IMR-90 (cell line): ENCODE results near the gene ALOX12. TPM values are rescaled to one million over a fixed set of nuclear protein-coding genes. Genes with fewer than 3 reads are reported as not detected.

Source experiments
- ATAC-seq: fragments of 200-7000 bp; cut with Tn5 transposase; 2 replicates; pipeline ENCODE4 v1.9.1; 2020; ENCODE audit warnings: low read depth, mild to moderate bottlenecking, moderate library complexity
- BruUV-seq: library from RNA; stranded (reverse); fragments of 400-500 nt; replicated peaks from 2 replicates; lab custom pipeline; 2021; lab: Mats Ljungman, UMichigan
- CTCF ChIA-PET: fragments of 300-600 bp; formaldehyde crosslinking; extraction: SDS; loops from one replicate; lab custom pipeline; 2021; ENCODE audit warnings: antibody characterized with exemption; lab: Yijun Ruan, JAX
- POLR2A ChIA-PET: fragments of 300-600 bp; sonication (Branson Sonifier 250); formaldehyde crosslinking; loops from one replicate; lab custom pipeline; 2022; ENCODE audit warnings: antibody characterized with exemption; ENCODE audit not compliant: unreplicated experiment; lab: Charles Lee
- DNase-seq: peaks from one replicate; pipeline ENCODE4 v3.0.0; 2013
- H2AFZ ChIP-seq: replicated peaks from 2 replicates; pipeline ENCODE3; 2013; ENCODE audit warnings: low read length, mild to moderate bottlenecking; ENCODE audit not compliant: poor library complexity
- H2AK5ac ChIP-seq: 2 replicates; pipeline ENCODE4 v1.6.1; 2013; ENCODE audit warnings: low read depth, low read length, inconsistent platforms
- H2AK9ac ChIP-seq: replicated peaks from 2 replicates; pipeline ENCODE3; 2013; ENCODE audit warnings: mild to moderate bottlenecking, low read depth, low read length, moderate library complexity; ENCODE audit not compliant: poor library complexity
- H2BK120ac ChIP-seq: 2 replicates; pipeline ENCODE4 v1.6.1; 2013; ENCODE audit warnings: low read depth, low read length, inconsistent platforms
- H2BK15ac ChIP-seq: 3 replicates; pipeline ENCODE4 v1.6.1; 2013; ENCODE audit warnings: low read depth, low read length, inconsistent platforms
- H2BK20ac ChIP-seq: 2 replicates; pipeline ENCODE4 v1.6.1; 2013; ENCODE audit warnings: low read depth, mild to moderate bottlenecking, inconsistent platforms, low read length, moderate library complexity
- H2BK5ac ChIP-seq: 2 replicates; pipeline ENCODE4 v1.6.1; 2013; ENCODE audit warnings: mild to moderate bottlenecking, low read depth, low read length, inconsistent platforms; ENCODE audit not compliant: poor library complexity, severe bottlenecking
- H3K14ac ChIP-seq: replicated peaks from 2 replicates; pipeline ENCODE4 v1.6.1; 2013; ENCODE audit warnings: low read depth, low read length, inconsistent platforms
- H3K18ac ChIP-seq: 2 replicates; pipeline ENCODE4 v1.6.1; 2013; ENCODE audit warnings: low read depth, low read length, control low read depth
- H3K23ac ChIP-seq: 2 replicates; pipeline ENCODE4 v1.6.1; 2013; ENCODE audit warnings: low read depth, low read length, inconsistent platforms
- H3K27ac ChIP-seq: 2 replicates; pipeline ENCODE4 v1.5.1; 2013; ENCODE audit warnings: mild to moderate bottlenecking, control low read depth, low read length; ENCODE audit not compliant: insufficient read depth
- H3K27me3 ChIP-seq: 2 replicates; pipeline ENCODE4 v1.6.1; 2013; ENCODE audit warnings: low read length; ENCODE audit not compliant: control insufficient read depth, insufficient read depth
- H3K36me3 ChIP-seq: 2 replicates; pipeline ENCODE4 v1.6.1; 2013; ENCODE audit warnings: low read length, mixed read lengths; ENCODE audit not compliant: control insufficient read depth, insufficient read depth
- H3K4ac ChIP-seq: 2 replicates; pipeline ENCODE4 v1.6.1; 2013; ENCODE audit warnings: low read depth, low read length, inconsistent platforms
- H3K4me1 ChIP-seq: 2 replicates; pipeline ENCODE4 v1.6.1; 2013; ENCODE audit warnings: low read length, mixed read lengths; ENCODE audit not compliant: control insufficient read depth, insufficient read depth
- H3K4me2 ChIP-seq: 2 replicates; pipeline ENCODE4 v1.6.1; 2013; ENCODE audit warnings: low read depth, mild to moderate bottlenecking, control low read depth, low read length, moderate library complexity
- H3K4me3 ChIP-seq: 2 replicates; pipeline ENCODE4 v1.5.1; 2013; ENCODE audit warnings: low read depth, mild to moderate bottlenecking, control low read depth, low read length, moderate library complexity; ENCODE audit not compliant: insufficient read depth
- H3K56ac ChIP-seq: 2 replicates; pipeline ENCODE4 v1.6.1; 2013; ENCODE audit warnings: low read length, inconsistent platforms; ENCODE audit not compliant: insufficient read depth; ENCODE audit errors: extremely low read depth
- H3K79me1 ChIP-seq, 2 experiments: 2 replicates each; pipeline ENCODE4 v1.6.1; 2013; ENCODE audit warnings: low read length in 2 of 2, inconsistent platforms in 1 of 2, low read depth in 1 of 2
- H3K9ac ChIP-seq: 2 replicates; pipeline ENCODE4 v1.6.1; 2013; ENCODE audit warnings: low read depth, low read length, control low read depth
- H3K9me1 ChIP-seq: 2 replicates; pipeline ENCODE4 v1.6.1; 2013; ENCODE audit warnings: low read length, inconsistent platforms; ENCODE audit not compliant: insufficient read depth
- H3K9me3 ChIP-seq: 2 replicates; pipeline ENCODE4 v1.6.1; 2013; ENCODE audit warnings: low read length; ENCODE audit not compliant: control insufficient read depth, insufficient read depth
- H4K20me1 ChIP-seq: 2 replicates; pipeline ENCODE4 v1.6.1; 2013; ENCODE audit warnings: low read length, inconsistent platforms; ENCODE audit not compliant: insufficient read depth
- H4K5ac ChIP-seq: 2 replicates; pipeline ENCODE4 v1.6.1; 2013; ENCODE audit warnings: mild to moderate bottlenecking, low read depth, low read length, control low read depth
- H4K8ac ChIP-seq, 2 experiments: 2 replicates each; pipeline ENCODE4 v1.6.1; 2013; ENCODE audit warnings: low read depth in 2 of 2, low read length in 2 of 2, control low read depth in 1 of 2, inconsistent platforms in 1 of 2
- H4K91ac ChIP-seq: 2 replicates; pipeline ENCODE4 v1.6.1; 2013; ENCODE audit warnings: low read depth, low read length, inconsistent platforms; ENCODE audit not compliant: insufficient read depth
- CEBPB ChIP-seq: IDR thresholded peaks from 2 replicates; pipeline ENCODE4 v1.6.1; 2012; ENCODE audit warnings: low read depth, low read length, improper control_type of control experiment
- MAFK ChIP-seq: IDR thresholded peaks from 2 replicates; pipeline ENCODE4 v1.6.1; 2012; ENCODE audit warnings: low read depth, low read length, improper control_type of control experiment
- RAD21 ChIP-seq: IDR thresholded peaks from 2 replicates; pipeline ENCODE4 v1.6.1; 2012; ENCODE audit warnings: low read length, improper control_type of control experiment
- RCOR1 ChIP-seq: IDR thresholded peaks from 2 replicates; pipeline ENCODE4 v1.6.1; 2012; ENCODE audit warnings: mild to moderate bottlenecking, low read length, improper control_type of control experiment; ENCODE audit not compliant: insufficient replicate concordance
- WGBS, 2 experiments: methylation state at CpG; one replicate each; pipeline versions ENCODE4 v1.1.5 to v1.1.7; 2013; ENCODE audit warnings: missing lambda C conversion rate in 2 of 2; ENCODE audit not compliant: insufficient read length in 1 of 2; ENCODE audit errors: extremely low coverage in 2 of 2; 5-methylcytosine and 5-hydroxymethylcytosine counted together
- dilution Hi-C: fragments of 300-500 bp; cut with HindIII; formaldehyde crosslinking; loops from one replicate; pipeline ENCODE4 v1.14.3; 2018; ENCODE audit warnings: low sequenced_read_pairs; ENCODE audit not compliant: unreplicated experiment
- in situ Hi-C: fragments of 300-500 bp; cut with MboI; formaldehyde crosslinking; loops from 3 replicates; pipeline ENCODE4 v1.14.3; 2019; ENCODE audit warnings: low sequenced_read_pairs, inconsistent platforms, mixed read lengths
- intact Hi-C: fragments of 100-400 bp; cut with micrococcal nuclease; formaldehyde crosslinking; loops from 2 replicates; pipeline ENCODE4 v1.10.0; 2022
- polyA plus RNA-seq, 3 experiments: library from polyadenylated mRNA; depleted of rRNA; stranded (reverse); fragments of >200 nt; gene quantifications; 2 replicates each; pipeline ENCODE4 v1.2.3, GENCODE V29; 2012; ENCODE audit warnings: low replicate concordance in 1 of 3
- total RNA-seq: library from RNA; depleted of rRNA; stranded (reverse); fragments of >200 nt; gene quantifications from 2 replicates; pipeline ENCODE4 v1.2.3, GENCODE V29; 2012

Gene ALOX12
- total and polyA plus RNA-seq, 2 of the 4 experiments (the other 2 are of a cell fraction): 0.03 TPM; not detected in 1

DNA sequence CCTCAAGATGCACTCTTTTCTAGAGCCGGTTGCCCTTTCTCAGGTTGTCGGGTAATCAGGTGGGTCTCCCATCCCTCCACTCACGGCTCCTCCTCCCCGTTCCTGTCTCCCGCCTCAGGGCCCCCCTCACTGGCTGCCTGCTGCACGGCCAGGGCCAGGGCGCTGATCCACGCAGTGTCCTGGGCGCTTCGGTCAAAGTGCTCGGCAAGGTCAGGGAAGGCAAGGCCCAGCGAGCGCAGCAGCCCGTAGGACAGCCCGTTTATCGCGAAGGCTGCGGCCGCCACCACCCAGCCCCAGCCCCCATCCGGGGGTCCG, 47.3 kb downstream of the ALOX12 start:
- H3K9me3 ChIP-seq: no peaks in the 10 kb centered on the region
- no peak overlapping the region for H3K56ac ChIP-seq
- intact Hi-C loops: loop anchor here (10.0 kb wide), 1 partner anchor 522 kb away; the partner anchor contains the start of gene SENP3
- H2BK20ac ChIP-seq: no peak overlapping the region
- BruUV-seq: no TSS peak
- no peak overlapping the region for H2BK5ac ChIP-seq
- H3K27me3 ChIP-seq: peaks cover 29% of the 10 kb centered on the region
- no peak overlapping the region for H4K91ac ChIP-seq
- no peak overlapping the region for H3K27ac ChIP-seq
- H2AFZ ChIP-seq: peak overlapping the region; percentile 89
- ATAC-seq: peak; percentile 34
- no peak overlapping the region for H3K9ac ChIP-seq
- in situ Hi-C loops: loop anchor here (10.0 kb wide), 1 partner anchor 262 kb away; the partner anchor contains the start of gene EIF5A
- H2AK5ac ChIP-seq: no peak overlapping the region
- no peak overlapping the region; the same call in 1 of the 2 replicates for H3K4me3 ChIP-seq
- H2BK15ac ChIP-seq: no peak overlapping the region
- CTCF ChIA-PET: no interaction called here
- WGBS, 2 experiments: 6% methylated on average over 11 of the region's 21 CpGs; no CpG with 5 or more reads in 1 of the 2 experiments
- H3K4me1 ChIP-seq: peaks cover 6% of the 10 kb centered on the region
- no peaks in the 10 kb centered on the region for H3K36me3 ChIP-seq
- no peaks in the 10 kb centered on the region for H3K9me1 ChIP-seq
- peak overlapping the region; percentile 25; the same call in 1 of the 2 replicates for H3K4me2 ChIP-seq
- H3K14ac ChIP-seq: no peak overlapping the region
- H3K18ac ChIP-seq: no peak overlapping the region
- H3K23ac ChIP-seq: no peak overlapping the region
- dilution Hi-C loops: no loop called here
- peak overlapping the region; percentile 56 for H2AK9ac ChIP-seq
- no peak for DNase-seq
- no peak overlapping the region for H2BK120ac ChIP-seq
- TF ChIP-seq RCOR1 (no peak), RAD21 (no peak), MAFK (no peak), CEBPB (no peak)
- H4K5ac ChIP-seq: no peak overlapping the region
- peak overlapping the region in 1 of 2 experiments; percentile 32; a peak in 1 of 4 replicates for H4K8ac ChIP-seq
- no peaks in the 10 kb centered on the region for H3K79me1 ChIP-seq
- POLR2A ChIA-PET: no interaction called here
- H3K4ac ChIP-seq: no peak overlapping the region
- no peaks in the 10 kb centered on the region for H4K20me1 ChIP-seq
